Retina (tissue), 1 donor: ENCODE data around the gene PLXND1.
A peak's percentile ranks its signal among the peaks of the same experiment; 100 is the strongest.

Source experiments
- DNase-seq: peaks from one replicate; pipeline ENCODE4 v3.0.0-alpha.2; 2016

The PLXND1 gene

DNA sequence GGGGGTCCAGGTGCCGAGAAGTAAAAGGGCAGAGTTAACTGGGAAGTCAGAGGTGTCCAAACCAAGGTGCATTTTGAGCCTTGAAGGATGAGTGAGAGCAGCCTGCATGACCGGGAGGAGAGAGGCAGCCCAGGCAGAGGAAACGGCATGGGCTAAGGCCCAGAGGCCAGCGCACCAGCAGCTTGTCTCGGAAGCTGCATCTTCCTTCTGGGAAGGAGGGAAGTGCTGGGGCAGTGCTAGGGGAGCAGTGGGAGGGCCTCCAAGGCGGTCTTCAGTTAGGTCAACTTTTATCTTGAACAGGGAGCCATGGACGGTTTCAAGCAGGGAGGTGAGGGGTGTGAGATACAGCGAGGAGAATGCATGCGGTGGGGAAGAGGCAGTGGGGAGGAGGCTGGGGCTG is 62.5 kb downstream of the PLXND1 start:
- no peak for DNase-seq

DNA sequence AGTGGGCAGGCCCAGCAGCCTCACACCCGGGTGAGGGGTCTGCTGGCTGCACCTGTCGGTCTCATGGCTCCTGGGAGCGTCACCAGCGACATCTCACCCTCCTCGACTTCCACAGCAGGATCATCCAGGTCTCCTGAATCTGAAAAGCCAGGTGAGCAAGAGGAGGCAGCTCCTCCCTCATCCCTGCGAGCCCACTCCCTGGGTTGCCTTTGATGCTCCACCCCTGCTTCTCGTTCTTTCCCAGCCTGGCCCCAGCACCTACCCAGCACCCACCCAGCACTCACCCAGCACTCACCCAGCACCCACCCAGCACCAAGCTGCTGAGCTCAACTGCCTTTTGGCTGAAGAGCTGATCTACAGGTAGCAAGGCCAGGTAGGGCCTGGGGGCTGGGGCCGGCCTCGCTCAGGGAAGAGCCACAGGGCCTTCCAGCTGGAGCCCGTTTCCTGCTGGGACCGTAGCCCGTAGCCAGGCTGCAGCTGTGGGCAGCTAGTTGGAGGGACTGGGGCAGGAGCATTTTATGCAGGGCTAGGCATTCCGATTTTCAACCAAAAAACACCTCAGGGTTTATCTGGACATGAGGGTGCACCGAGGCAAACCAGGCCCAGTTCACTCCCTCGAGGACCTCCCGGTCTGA is 63.2 kb downstream of the PLXND1 start, which contains the start of gene H1-8:
Gene H1-8, plus strand, starts transcription at position 20 of the 635 bp plus-strand sequence. Its CDS starts 44 bp downstream, at position 64.
- DNase-seq, result no peak

DNA sequence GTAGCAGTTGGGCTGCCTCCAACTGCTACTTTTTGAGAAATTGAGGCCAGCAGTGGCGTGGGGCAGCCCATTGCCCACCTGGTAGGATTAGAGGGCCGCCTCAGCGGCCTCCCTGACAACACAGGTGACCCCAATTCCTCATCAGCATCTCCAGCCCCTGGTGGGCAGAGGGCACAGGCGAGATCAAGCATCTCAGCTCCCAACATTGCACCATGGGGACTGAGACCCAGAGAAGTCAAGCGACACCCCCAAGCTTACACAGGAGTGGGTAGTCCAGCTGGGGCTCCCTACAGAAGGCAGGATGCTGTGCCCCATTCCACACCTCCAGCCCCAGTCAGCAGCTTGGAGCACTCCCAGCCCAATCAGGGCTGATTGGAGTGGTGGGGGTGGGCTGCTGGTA is 63.7 kb downstream of the PLXND1 start:
- DNase-seq, result no peak

DNA sequence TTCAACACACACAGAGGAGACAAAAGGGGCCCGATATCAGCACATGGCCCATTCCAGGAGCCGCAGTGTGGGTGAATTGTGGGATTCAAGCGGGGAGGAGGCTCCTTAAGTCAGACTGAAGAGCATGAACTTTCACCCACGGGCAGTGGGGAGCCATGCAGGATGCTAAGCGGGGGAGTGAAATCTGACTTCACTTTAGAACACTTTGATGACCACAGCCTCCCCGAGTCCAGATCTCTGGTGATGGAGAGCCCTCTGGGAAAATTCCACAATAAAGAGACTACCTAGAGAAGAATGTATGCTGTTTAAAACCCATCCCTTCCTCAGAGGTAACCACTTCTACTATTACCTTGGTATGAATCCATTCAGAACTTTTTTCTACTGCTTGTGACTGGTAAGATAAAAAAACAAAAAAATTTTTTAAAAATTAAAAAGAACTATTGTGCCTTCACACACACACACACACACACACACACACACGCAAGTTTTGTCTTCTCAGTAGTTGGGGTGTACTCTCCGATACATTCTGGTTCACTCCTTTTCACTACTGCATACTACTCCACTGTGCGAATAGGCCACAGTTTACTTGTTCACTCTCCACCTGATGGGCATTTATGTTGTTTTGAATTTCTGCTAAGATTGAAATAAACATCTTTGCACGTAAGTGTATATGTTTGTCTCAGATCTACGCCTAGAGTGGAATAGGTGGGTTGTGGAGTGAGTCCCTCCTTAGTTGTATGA is 65.5 kb downstream of the PLXND1 start:
- no peak for DNase-seq

DNA sequence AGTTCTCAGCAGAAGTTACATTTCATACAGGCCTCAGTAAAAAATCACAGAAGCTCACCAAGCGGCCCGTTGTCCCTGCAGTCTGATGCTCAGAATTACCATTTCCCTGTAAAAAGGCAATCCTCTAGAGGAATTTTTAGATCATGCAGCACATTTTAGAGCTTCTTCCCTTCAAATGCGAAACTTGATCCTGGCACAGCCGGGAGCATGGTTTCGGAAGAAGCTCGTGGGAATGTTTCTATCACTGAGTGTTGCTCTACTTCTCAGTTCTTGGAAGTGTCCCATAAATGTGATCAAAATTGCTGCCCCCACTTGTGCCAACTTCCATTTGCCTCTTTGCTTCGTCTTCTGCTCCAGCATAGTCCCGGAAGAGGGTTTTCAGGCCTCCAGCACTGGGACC is 67.3 kb downstream of the PLXND1 start:
- DNase-seq, result no peak

DNA sequence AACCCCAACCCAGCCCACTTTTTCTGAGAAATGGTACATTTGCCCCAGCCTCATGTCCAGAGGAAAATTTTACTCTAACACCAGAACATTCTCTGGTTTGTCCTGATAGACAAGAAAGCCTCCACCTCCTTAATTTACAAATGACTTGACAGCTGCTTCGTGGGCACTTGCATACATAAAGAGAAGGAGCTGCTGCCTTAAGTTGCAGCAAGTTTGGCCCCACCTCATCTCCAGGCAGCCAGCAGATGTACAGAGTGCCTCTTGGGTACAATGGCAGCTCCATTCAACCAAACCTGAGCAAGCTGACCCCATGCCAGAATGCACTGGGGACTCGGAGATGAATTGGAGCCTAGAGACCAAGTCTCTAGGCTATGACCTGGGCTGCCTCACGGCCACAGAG is 69.7 kb downstream of the PLXND1 start:
- no peak for DNase-seq

DNA sequence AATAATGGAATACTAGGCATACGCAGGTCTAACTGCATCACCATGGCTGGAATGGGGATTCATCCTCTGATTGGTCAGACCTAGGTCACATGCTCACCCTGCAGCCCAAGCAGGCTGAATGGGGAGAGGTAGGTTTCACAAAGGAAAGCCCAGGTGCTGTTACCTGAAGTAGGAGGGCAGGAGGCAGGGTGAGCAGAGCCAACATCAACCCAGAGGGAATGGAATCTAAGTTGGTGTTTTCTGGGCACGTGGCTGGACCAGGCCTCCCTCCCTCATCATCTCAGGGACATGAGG is 70.2 kb downstream of the PLXND1 start:
- DNase-seq, result no peak

DNA sequence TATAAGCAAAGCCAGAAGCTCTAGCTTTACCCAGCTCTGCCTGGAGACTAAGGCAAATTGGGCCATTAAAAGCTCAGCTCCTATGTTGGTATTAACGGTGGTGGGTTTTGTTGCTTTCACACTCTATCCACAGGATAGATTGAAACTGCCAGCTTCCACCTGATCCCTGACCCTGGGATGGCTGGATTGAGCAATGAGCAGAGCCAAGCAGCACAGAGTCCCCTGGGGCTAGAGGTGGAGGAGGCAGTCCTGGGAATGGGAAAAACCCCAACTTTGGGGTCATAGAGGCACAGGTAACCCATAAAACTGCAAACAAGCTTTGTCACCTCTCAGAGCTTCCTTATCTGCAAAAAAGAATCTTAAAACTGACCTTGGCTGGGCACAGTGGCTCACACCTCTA is 71.4 kb downstream of the PLXND1 start:
- no peak for DNase-seq

DNA sequence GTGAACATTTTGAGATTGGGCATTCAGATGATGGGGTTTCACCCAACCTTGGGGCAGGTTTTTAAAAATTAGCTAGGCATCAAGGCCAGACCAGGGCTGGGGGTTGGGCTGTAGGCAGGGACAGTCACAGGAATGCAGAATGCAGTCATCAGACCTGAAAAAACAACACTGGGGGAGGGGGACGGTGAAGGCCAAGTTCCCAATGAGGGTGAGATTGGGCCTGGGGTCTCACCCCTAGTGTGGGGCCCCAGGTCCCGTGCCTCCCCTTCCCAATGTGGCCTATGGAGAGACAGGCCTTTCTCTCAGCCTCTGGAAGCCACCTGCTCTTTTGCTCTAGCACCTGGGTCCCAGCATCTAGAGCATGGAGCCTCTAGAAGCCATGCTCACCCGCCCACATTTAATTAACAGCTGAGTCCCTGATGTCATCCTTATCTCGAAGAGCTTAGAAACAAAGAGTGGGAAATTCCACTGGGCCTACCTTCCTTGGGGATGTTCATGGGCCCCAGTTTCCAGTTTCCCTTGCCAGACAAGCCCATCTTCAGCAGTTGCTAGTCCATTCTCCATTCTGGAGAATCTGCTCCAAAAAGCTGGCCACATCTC is 71.9 kb downstream of the PLXND1 start:
- DNase-seq, result no peak

DNA sequence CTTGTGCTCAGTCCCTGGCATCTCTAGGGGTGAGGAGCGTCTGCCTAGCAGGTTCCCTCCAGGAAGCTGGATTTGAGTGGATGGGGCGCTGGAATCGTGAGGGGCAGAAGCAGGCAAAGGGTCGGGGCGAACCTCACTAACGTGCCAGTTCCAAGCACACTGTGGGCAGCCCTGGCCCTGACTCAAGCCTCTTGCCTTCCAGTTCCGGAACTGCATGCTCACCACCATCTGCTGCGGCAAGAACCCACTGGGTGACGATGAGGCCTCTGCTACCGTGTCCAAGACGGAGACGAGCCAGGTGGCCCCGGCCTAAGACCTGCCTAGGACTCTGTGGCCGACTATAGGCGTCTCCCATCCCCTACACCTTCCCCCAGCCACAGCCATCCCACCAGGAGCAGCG is 73.1 kb downstream of the PLXND1 start:
- no peak for DNase-seq

DNA sequence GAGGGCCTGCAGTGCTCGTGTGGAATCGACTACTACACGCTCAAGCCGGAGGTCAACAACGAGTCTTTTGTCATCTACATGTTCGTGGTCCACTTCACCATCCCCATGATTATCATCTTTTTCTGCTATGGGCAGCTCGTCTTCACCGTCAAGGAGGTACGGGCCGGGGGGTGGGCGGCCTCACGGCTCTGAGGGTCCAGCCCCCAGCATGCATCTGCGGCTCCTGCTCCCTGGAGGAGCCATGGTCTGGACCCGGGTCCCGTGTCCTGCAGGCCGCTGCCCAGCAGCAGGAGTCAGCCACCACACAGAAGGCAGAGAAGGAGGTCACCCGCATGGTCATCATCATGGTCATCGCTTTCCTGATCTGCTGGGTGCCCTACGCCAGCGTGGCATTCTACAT is 74.2 kb downstream of the PLXND1 start:
- no peak for DNase-seq

DNA sequence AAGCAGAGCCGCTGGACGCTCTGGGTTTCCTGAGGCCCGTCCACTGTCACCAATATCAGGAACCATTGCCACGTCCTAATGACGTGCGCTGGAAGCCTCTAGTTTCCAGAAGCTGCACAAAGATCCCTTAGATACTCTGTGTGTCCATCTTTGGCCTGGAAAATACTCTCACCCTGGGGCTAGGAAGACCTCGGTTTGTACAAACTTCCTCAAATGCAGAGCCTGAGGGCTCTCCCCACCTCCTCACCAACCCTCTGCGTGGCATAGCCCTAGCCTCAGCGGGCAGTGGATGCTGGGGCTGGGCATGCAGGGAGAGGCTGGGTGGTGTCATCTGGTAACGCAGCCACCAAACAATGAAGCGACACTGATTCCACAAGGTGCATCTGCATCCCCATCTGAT is 74.8 kb downstream of the PLXND1 start:
- DNase-seq, result no peak

DNA sequence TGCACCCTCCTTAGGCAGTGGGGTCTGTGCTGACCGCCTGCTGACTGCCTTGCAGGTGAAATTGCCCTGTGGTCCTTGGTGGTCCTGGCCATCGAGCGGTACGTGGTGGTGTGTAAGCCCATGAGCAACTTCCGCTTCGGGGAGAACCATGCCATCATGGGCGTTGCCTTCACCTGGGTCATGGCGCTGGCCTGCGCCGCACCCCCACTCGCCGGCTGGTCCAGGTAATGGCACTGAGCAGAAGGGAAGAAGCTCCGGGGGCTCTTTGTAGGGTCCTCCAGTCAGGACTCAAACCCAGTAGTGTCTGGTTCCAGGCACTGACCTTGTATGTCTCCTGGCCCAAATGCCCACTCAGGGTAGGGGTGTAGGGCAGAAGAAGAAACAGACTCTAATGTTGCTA is 75.7 kb downstream of the PLXND1 start:
- no peak for DNase-seq

DNA sequence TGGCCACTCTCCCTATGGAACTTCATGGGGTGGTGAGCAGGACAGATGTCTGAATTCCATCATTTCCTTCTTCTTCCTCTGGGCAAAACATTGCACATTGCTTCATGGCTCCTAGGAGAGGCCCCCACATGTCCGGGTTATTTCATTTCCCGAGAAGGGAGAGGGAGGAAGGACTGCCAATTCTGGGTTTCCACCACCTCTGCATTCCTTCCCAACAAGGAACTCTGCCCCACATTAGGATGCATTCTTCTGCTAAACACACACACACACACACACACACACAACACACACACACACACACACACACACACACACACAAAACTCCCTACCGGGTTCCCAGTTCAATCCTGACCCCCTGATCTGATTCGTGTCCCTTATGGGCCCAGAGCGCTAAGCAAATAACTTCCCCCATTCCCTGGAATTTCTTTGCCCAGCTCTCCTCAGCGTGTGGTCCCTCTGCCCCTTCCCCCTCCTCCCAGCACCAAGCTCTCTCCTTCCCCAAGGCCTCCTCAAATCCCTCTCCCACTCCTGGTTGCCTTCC is 76.2 kb downstream of the PLXND1 start:
- DNase-seq, result peak; percentile 36

DNA sequence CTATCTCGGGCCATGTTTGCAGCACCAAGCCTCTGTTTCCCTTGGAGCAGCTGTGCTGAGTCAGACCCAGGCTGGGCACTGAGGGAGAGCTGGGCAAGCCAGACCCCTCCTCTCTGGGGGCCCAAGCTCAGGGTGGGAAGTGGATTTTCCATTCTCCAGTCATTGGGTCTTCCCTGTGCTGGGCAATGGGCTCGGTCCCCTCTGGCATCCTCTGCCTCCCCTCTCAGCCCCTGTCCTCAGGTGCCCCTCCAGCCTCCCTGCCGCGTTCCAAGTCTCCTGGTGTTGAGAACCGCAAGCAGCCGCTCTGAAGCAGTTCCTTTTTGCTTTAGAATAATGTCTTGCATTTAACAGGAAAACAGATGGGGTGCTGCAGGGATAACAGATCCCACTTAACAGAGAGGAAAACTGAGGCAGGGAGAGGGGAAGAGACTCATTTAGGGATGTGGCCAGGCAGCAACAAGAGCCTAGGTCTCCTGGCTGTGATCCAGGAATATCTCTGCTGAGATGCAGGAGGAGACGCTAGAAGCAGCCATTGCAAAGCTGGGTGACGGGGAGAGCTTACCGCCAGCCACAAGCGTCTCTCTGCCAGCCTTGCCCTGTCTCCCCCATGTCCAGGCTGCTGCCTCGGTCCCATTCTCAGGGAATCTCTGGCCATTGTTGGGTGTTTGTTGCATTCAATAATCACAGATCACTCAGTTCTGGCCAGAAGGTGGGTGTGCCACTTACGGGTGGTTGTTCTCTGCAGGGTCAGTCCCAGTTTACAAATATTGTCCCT is 76.9 kb downstream of the PLXND1 start:
- DNase-seq, result no peak

DNA sequence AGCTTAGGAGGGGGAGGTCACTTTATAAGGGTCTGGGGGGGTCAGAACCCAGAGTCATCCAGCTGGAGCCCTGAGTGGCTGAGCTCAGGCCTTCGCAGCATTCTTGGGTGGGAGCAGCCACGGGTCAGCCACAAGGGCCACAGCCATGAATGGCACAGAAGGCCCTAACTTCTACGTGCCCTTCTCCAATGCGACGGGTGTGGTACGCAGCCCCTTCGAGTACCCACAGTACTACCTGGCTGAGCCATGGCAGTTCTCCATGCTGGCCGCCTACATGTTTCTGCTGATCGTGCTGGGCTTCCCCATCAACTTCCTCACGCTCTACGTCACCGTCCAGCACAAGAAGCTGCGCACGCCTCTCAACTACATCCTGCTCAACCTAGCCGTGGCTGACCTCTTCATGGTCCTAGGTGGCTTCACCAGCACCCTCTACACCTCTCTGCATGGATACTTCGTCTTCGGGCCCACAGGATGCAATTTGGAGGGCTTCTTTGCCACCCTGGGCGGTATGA is 77.8 kb downstream of the PLXND1 start, which contains the start of gene RHO:
Gene RHO, plus strand, starts transcription at position 51 of the 512 bp plus-strand sequence. Its CDS starts 95 bp downstream, at position 146.
- DNase-seq, result no peak

DNA sequence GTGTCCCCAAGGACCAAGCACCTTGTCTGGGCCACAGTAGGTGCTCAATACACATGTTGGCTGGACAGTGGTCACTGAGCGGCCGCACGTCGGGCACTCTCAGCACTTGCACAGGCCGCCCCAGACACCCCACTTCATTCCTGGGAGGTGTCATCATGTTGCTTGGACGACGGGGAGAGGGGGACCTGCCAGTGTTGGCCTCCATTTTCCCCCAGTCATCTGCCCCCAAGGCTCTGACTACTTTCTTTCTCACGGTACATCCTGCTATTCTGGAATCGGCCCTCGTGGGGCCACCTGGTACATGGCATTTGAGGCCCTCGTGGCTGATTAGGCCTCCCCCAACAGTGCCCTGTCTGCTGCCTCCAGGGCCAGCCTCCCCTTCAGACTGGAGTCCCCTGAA is 79.2 kb downstream of the PLXND1 start:
- no peak for DNase-seq

DNA sequence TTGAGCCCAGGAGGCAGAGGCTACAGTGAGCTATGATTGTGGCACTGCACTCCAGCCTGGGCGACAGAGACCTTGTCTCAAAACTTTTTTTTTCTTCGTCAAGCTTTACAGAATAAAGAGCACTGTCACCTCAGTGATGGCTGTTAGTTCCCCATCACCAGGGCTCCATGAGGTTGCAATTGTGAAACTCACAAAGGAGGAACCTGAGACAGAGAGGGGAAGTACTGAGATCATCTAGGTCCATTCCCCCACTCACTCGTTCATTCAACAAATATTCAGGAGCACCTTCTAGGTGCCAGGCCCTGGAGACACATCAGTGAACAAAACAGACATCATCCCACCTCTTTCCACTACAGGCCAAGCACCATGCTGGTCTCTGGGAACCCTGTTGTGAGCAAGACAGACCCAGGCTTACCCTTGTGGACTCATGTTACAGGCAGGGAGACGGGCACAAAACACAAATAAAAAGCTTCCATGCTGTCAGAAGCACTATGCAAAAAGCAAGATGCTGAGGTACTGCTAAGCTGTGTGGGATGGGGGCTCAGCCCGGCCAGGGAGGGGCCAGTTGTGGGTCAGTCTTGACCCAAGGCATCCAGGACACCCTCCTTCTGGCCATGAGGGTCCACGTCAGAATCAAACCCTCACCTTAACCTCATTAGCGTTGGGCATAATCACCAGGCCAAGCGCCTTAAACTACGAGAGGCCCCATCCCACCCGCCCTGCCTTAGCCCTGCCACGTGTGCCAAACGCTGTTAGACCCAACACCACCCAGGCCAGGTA is 80.2 kb downstream of the PLXND1 start:
- DNase-seq, result no peak

DNA sequence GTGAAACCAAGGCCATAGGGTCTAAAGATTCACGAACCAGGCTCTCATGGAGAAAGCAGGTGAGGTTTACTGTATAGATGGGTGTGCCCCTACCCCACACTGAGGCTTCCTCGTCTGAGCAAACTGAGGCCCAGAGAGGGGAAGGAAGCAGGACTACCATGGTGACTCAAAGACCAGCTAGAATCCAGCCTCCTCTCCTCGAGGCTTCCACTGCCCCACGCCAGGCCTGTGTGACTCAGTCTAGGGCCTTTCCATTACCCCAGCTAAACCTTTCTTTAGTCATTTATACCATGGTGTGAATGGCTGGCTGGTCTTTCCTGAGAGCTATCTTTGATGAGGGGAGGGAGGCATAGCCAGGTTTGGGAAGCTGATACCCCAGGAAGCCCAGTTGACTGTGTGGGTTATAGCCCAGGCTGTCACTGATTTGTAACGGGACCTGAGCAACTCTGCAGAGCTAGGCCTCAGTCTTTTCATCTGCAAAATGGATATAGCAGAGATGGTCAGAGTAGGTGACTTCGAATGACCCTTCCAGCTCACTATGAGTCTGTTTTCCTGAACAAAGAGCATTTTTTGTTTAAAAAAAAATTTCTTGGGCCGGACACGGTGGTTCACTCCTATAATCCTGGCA is 81.0 kb downstream of the PLXND1 start:
- DNase-seq, result no peak

DNA sequence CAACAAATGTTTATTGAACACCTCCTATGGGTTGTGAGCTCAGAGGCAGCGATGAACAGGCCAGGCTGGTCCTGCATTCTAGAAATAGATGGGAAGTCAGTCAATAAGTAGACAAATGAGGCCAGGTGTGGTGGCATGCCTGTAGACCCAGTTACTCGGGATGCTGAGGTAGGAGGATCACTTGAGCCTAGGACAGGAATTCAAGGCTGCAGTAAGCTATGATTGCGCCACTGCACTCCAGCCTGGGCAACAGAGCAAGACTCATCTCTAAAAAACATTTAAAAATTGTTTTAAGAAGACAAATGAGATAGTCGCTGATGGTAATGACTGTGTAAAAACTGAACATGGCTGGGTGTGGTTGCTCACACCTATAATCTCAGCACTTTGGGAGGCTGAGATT is 82.4 kb downstream of the PLXND1 start:
- DNase-seq, result no peak

DNA sequence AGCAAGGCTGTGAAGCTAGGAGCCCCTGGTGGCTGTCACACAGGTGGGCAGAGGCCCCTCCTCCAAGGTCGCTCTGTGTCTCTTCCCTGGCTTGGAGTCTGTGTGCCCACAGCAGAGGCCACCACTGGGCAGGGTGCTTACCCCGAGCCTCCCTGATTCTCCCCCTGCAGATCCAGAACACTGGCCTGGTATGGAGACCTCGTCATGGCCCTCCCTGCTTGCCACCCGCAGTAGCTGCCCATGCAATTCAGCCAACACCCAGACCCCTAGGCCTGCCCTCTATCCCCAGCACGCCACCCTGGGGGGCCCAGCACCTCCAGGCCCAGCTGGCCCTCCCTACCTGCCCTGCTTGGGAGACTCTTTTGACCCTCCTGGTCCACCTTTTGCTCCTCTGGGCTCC is 83.5 kb downstream of the PLXND1 start:
- no peak for DNase-seq

DNA sequence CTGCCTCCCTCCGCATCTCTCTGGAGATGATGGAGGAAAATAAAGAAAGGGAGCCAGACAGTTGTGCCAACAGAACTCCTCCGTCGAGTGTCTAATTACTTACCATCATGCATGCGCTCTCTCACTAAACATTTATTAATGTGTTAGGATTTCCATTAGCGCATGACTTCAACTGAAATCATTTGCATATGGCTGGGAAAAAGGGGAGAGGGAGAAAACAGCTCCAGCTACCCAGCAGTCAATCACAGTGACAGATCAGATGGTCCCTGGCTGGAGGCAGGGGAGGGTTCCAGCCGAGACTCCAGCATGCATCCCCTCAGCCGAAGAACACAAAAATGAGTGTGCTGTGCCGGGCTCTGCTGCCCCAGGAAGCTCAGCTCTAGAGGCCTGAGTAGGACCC is 84.9 kb downstream of the PLXND1 start:
- DNase-seq, result no peak
